T-helper 17 cell (primary cell): ENCODE data around the gene SUPT20HL2. TPM values are rescaled to one million over a fixed set of nuclear protein-coding genes. Genes with fewer than 3 reads are reported as not detected.

ENCODE experiments used
- ATAC-seq: fragments of 150-1000 bp; cut with Tn5 transposase; 2 replicates; pipeline ENCODE4 v1.10.0; 2021; ENCODE audit warnings: mild to moderate bottlenecking, moderate library complexity
- DNase-seq, 3 donors: peaks; one replicate each; pipeline versions ENCODE4 v3.0.0 to v3.0.0-alpha.2; 2020 to 2021
- H3K9me3 ChIP-seq: one replicate; pipeline ENCODE4 v1.7.0; 2013; ENCODE audit warnings: low read length, mild to moderate bottlenecking; ENCODE audit not compliant: control insufficient read depth, poor library complexity, severe bottlenecking
- H3K27ac Mint-ChIP-seq: one replicate; pipeline ENCODE4 v1.8.0; 2022; ENCODE audit warnings: mild to moderate bottlenecking, moderate library complexity, mixed read lengths
- H3K27me3 Mint-ChIP-seq: one replicate; pipeline ENCODE4 v1.8.0; 2022; ENCODE audit warnings: mixed read lengths
- H3K36me3 Mint-ChIP-seq: one replicate; pipeline ENCODE4 v1.8.0; 2022; ENCODE audit warnings: low read depth, mixed read lengths
- H3K4me1 Mint-ChIP-seq: one replicate; pipeline ENCODE4 v1.8.0; 2022; ENCODE audit warnings: mild to moderate bottlenecking, mixed read lengths
- H3K4me3 Mint-ChIP-seq: one replicate; pipeline ENCODE4 v1.8.0; 2022; ENCODE audit warnings: mild to moderate bottlenecking, moderate library complexity, mixed read lengths
- total RNA-seq, 4 donors: library from RNA in 2 of 4; stranded (reverse) in 2 of 4; gene quantifications; one replicate each; pipeline ENCODE4 v1.2.3 and lab custom pipeline; 2022 to 2026

SUPT20HL2 gene
- total RNA-seq, 2 donors from 2014 or later, result not detected

DNA sequence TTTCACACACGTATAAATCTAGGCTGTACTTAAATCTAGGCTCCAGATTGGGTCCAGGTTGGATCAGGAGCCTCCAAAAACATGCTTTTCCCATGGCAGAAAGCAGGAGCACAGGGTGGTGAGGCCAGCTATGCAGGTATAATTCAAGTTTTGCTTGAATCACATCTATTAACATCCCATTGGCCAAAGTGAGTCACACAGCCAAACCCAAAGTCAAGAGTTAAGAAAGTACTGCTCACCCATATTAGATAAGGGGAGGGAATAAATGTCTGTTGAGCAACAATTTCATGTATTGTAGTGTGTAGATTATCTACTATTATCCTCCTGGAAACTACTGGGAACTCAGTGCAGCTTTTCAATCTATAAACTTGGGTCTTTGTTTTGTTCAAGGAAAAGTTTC lies 12.8 kb downstream of the SUPT20HL2 start:
- peaks cover 4% of the 10 kb centered on the region for H3K27me3 Mint-ChIP-seq
- no peak overlapping the region for H3K27ac Mint-ChIP-seq
- ATAC-seq (no peak), DNase-seq (no peak)
- H3K9me3 ChIP-seq, result no peaks in the 10 kb centered on the region
- no peak overlapping the region for H3K4me3 Mint-ChIP-seq
- H3K36me3 Mint-ChIP-seq, result no peaks in the 10 kb centered on the region
- H3K4me1 Mint-ChIP-seq, result no peaks in the 10 kb centered on the region

DNA sequence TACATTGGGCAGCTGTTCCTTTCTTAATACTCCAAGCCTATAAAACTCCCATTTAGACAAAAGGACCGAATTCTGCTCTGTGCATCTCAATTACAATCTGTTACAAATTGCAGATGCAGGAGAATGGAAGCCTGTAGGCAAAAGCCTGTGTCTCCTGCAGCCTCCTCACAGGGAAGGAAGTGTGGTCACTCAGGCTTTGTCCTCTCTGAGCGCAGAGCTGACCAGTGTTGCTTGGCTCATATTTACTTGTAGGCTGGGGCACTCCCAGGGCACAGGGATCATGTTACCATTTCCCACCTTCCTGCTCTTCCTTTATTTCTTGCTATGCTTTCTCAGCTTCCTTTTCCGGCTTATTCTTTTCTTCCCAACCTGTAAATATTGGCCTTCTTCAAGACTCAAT lies 15.7 kb downstream of the SUPT20HL2 start:
- no peak overlapping the region for H3K4me3 Mint-ChIP-seq
- no peaks in the 10 kb centered on the region for H3K36me3 Mint-ChIP-seq
- no peak overlapping the region for H3K27ac Mint-ChIP-seq
- ATAC-seq (no peak), DNase-seq (no peak)
- no peaks in the 10 kb centered on the region for H3K9me3 ChIP-seq
- H3K27me3 Mint-ChIP-seq, result peaks cover 4% of the 10 kb centered on the region
- no peaks in the 10 kb centered on the region for H3K4me1 Mint-ChIP-seq

DNA sequence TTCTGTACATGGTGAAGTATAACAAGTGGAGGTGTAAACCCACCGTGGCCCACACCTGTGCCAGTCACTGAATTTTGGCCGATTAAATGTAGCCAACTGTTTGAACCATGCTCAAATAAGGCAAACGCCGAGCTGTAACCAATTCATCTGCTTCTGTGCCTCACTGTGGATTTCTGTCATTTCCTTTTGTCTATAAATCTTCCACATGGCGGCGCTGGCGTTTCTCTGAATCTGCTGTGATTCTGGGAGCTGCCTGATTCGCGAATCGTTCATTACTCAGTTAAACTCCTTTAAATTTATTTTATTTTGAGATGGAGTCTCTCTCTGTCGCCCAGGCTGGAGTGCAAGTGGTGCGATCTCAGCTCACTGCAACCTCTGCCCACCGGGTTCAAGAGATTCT lies 19.2 kb downstream of the SUPT20HL2 start:
- H3K27ac Mint-ChIP-seq, result no peak overlapping the region
- H3K4me3 Mint-ChIP-seq, result no peak overlapping the region
- DNase-seq, result no peak
- no peaks in the 10 kb centered on the region for H3K4me1 Mint-ChIP-seq
- no peak for ATAC-seq
- no peaks in the 10 kb centered on the region for H3K9me3 ChIP-seq
- H3K36me3 Mint-ChIP-seq, result no peaks in the 10 kb centered on the region
- peaks cover 4% of the 10 kb centered on the region for H3K27me3 Mint-ChIP-seq

DNA sequence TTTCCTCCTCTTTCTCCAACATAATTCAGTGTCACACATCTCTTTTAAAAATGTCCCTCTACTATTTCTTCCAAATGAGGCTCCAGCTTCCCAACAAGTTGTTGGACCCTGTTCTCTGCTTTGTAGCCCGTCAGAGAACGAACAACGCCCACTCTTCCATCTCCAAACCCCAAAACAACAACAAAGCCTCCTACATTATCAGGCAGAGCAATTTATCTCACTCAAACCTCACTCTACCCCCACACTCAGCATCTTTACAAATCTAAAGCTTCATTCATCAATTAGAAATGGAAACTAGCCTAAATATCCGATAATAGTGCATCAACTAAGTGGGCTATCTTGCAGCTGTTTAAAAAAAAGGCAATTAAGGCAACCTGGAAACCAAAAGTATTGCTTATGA lies 20.5 kb downstream of the SUPT20HL2 start:
- DNase-seq (no peak), ATAC-seq (no peak)
- H3K4me1 Mint-ChIP-seq, result no peaks in the 10 kb centered on the region
- no peaks in the 10 kb centered on the region for H3K36me3 Mint-ChIP-seq
- H3K27me3 Mint-ChIP-seq, result peaks cover 4% of the 10 kb centered on the region
- H3K27ac Mint-ChIP-seq, result no peak overlapping the region
- H3K9me3 ChIP-seq, result no peaks in the 10 kb centered on the region
- no peak overlapping the region for H3K4me3 Mint-ChIP-seq

DNA sequence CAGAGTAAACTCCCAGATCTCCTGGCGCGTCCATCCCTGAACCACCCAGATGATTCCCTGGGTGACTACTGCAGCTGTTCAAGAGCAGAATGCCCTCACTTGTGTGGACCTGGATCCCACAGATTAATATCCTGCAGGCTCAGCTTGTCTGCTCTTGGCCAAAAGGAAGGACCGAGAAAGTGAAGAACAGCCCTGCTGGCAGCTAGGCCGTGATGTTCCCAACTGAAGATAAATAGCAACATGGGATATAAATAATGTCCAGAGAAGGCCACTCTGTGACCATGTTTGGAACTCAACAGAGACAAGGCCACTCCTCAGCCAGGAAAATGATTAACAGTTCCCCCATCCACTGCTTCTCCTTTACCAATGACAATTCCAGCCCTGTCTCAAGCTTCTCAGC lies 21.5 kb downstream of the SUPT20HL2 start:
- DNase-seq (no peak), ATAC-seq (no peak)
- no peaks in the 10 kb centered on the region for H3K9me3 ChIP-seq
- H3K27me3 Mint-ChIP-seq, result no peaks in the 10 kb centered on the region
- no peaks in the 10 kb centered on the region for H3K4me1 Mint-ChIP-seq
- H3K4me3 Mint-ChIP-seq, result no peak overlapping the region
- H3K27ac Mint-ChIP-seq, result no peak overlapping the region
- no peaks in the 10 kb centered on the region for H3K36me3 Mint-ChIP-seq

DNA sequence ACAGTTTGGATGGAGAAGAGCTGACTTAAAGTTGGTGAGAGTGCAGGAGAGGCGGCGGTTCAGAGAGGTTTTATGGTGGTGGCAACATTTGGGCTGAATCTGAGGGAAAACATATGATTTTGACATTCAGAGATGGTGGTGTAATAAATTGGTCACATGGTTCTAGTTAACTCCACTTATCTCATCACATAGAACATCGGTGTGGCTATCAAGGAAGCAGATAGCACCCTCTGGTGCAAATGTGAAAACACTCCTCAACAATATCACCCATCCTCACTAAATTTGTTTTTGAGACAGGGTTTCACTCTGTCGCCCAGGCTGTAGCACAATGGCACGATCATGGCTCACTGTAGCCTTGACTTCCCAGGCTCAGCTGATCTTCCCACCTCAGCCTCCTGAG lies 28.8 kb downstream of the SUPT20HL2 start:
- H3K36me3 Mint-ChIP-seq, result no peaks in the 10 kb centered on the region
- ATAC-seq, result no peak
- H3K27ac Mint-ChIP-seq, result no peak overlapping the region
- no peaks in the 10 kb centered on the region for H3K9me3 ChIP-seq
- peaks cover 15% of the 10 kb centered on the region for H3K27me3 Mint-ChIP-seq
- H3K4me3 Mint-ChIP-seq, result no peak overlapping the region
- no peaks in the 10 kb centered on the region for H3K4me1 Mint-ChIP-seq
- no peak for DNase-seq

DNA sequence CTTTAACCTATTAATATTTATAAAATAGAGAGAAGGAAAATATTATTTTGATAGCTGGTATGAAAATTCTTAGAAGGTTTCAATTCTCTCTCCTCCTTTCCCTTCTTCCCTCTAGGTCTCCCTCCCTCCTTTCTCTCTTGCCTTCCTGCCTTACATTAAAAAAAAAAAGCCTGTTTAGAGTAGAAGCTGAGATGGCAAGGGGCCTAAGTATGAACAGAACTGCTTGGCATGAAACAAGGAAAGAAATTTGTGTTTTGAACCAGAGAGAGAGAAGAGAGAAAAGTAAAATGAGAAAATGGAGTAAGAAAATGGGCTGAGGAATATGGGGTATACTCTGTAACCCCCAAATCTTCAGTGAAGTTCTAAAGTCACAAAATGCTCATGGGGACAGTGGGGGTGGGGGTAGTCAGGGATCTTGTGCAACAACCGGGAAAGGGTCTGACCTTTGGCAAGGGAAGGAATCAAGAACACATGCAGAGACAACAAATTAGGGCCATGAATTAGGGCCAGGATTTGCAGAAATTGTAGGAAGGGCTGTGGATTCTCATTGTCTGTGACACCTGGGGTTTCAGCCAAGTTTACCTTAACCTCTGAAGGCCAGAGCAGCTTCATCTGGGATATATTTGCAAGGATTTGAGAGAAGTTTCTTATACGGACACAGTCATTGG lies 30.6 kb downstream of the SUPT20HL2 start:
- ATAC-seq, result no peak
- H3K27me3 Mint-ChIP-seq, result peaks cover 15% of the 10 kb centered on the region

DNA sequence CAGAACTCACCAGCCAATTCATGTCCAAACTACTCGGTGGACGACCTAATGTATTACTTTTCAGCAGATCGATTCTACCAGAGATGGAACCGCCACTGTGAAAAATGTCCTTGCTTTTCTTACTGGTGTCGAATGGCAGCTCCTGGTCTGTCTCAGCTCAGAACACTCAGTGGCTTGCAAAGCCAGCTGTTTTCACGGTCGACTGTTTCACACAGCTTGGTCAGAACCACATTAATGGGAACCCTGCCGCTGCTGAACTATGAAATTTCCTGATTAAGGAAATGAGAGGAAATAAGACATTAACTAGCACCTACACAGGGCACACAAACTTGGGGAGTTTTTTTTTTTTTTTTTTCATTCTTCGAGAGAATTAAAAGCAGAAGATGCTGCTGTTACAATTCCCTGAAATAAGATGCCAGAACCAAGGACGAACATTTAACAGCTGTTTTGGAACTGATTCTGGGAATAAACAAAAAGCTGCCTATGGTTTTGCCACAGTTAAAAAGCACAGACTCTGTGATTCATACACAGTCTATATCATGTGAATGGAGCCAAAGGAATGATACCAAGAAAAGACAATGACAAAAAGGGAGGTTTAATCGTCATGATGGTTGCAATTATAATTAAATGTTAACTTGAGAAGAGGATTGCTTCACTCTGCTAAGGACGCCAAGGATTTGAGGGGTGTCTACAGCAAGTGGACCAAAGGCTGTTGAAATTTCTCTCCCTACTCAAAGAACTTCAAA lies 31.3 kb downstream of the SUPT20HL2 start:
- Mint-ChIP-seq H3K4me3 (no peak overlapping the region), H3K36me3 (no peaks in the 10 kb centered on the region), H3K27ac (no peak overlapping the region), H3K4me1 (no peaks in the 10 kb centered on the region), H3K27me3 (peaks cover 16% of the 10 kb centered on the region)
- DNase-seq (no peak), ATAC-seq (no peak)
- H3K9me3 ChIP-seq, result no peaks in the 10 kb centered on the region

More for the DNA sequence above, 30.6 kb downstream of the SUPT20HL2 start:
- no peaks in the 10 kb centered on the region for H3K36me3 Mint-ChIP-seq
- DNase-seq, result no peak
- no peaks in the 10 kb centered on the region for H3K4me1 Mint-ChIP-seq
- no peaks in the 10 kb centered on the region for H3K9me3 ChIP-seq
- no peak overlapping the region for H3K27ac Mint-ChIP-seq
- no peak overlapping the region for H3K4me3 Mint-ChIP-seq

DNA sequence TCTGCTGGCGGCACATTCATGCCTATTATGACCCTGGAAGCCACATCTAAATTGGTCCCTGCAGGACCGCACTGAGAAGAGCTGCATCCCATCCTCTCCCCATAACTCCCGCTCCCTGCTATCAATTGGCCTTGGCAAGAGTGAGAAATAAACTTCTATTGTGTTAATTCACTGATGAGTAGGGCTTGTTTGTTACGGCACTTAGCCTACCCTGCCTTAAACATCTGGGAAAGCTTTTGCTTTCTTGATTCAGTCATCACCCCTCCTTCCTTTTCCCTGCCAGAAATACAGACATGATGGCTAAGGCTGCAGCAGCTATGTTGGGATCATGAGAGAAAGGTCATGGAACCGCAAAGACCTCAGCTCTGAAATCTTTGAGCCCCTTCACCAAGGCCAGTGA lies 36.5 kb downstream of the SUPT20HL2 start:
- H3K9me3 ChIP-seq, result no peaks in the 10 kb centered on the region
- no peak for ATAC-seq
- H3K4me3 Mint-ChIP-seq, result no peak overlapping the region
- peaks cover 11% of the 10 kb centered on the region for H3K27me3 Mint-ChIP-seq
- no peaks in the 10 kb centered on the region for H3K4me1 Mint-ChIP-seq
- H3K36me3 Mint-ChIP-seq, result no peaks in the 10 kb centered on the region
- DNase-seq, result no peak
- no peak overlapping the region for H3K27ac Mint-ChIP-seq

DNA sequence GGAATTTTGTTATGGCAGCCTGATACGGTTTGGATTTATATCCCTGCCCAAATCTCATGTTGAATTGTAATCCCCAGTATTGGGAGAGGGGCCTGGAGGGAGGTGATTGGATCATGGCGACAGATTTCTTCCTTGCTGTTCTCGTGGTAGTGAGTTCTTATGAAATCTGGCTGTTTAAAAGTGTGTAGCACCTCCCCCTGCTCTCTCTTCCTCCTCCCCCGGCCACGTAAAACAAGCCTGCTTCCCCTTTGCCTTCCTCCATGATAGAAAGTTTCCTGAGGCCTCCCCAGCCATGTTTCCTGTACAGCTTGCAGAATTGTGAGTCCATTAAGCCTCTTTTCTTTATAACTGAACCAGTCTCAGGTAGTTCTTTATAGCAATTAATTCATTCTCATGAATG lies 37.9 kb downstream of the SUPT20HL2 start:
- H3K36me3 Mint-ChIP-seq, result no peaks in the 10 kb centered on the region
- no peak overlapping the region for H3K27ac Mint-ChIP-seq
- H3K27me3 Mint-ChIP-seq, result peaks cover 11% of the 10 kb centered on the region

DNA sequence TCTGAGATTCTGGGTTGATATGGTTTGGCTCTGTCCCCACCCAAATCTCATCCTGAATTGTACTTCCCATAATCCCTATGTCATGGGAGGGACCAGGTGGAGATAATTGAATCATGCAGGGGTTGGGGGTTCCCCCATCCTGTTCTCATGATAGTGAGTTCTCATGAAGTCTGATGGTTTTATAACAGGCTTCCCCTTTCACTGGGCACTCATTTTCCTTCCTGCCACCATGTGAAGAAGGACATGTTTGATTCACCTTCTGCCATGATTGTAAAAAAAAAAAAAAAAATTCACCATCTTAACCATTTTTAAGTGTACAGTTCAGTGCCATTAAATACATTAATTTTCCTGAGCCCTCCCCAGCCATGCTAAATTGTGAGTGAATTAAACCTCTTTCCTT lies 42.6 kb downstream of the SUPT20HL2 start:
- Mint-ChIP-seq H3K27ac (no peak overlapping the region), H3K4me1 (no peaks in the 10 kb centered on the region)

More for the DNA sequence above, 37.9 kb downstream of the SUPT20HL2 start:
- no peaks in the 10 kb centered on the region for H3K4me1 Mint-ChIP-seq
- DNase-seq (no peak), ATAC-seq (no peak)
- H3K4me3 Mint-ChIP-seq, result no peak overlapping the region
- no peaks in the 10 kb centered on the region for H3K9me3 ChIP-seq

DNA sequence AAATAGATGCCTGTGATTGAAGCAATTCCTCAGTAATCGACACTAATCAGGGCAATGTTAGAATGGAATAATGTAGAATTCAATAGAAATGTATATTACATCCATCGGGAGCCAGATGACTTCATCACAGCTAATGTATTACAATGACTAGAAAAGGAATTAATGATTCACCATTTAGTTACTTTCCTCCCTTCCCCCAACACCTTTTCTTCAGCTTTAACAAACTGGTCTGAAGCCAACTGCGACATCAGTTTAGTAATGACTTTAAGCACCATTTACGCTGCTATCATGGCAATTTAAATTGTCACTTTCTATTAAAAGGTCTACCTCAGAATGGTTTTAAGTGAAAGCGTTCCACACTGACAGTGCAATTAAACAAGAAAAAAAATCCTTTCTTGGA lies 45.1 kb downstream of the SUPT20HL2 start:
- no peak for ATAC-seq
- DNase-seq, result no peak
- Mint-ChIP-seq H3K4me1 (peaks cover 4% of the 10 kb centered on the region), H3K27me3 (peaks cover 4% of the 10 kb centered on the region), H3K36me3 (no peaks in the 10 kb centered on the region), H3K4me3 (no peak overlapping the region), H3K27ac (no peak overlapping the region)
- no peaks in the 10 kb centered on the region for H3K9me3 ChIP-seq

More for the DNA sequence above, 42.6 kb downstream of the SUPT20HL2 start:
- Mint-ChIP-seq H3K27me3 (peaks cover 4% of the 10 kb centered on the region), H3K36me3 (no peaks in the 10 kb centered on the region), H3K4me3 (no peak overlapping the region)
- no peaks in the 10 kb centered on the region for H3K9me3 ChIP-seq
- no peak for DNase-seq
- ATAC-seq, result no peak

DNA sequence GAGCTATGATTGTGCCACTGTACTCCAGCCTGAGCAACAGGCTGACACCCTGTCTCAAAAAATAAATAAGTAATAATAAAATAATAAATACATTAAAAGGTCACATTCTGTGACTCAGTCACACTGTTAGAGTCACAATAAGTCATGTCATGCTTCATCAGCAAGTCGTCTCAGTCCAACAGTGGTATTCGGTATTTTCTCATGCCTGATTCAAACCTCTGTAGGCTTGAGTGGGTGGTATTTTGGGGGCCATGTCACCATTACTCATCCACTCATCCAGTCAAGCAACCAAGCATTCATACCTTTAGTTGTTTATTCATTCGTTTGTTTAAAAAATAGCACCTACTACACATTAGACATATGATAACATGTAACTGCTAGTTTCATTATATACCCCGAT lies 46.9 kb downstream of the SUPT20HL2 start:
- no peak overlapping the region for H3K27ac Mint-ChIP-seq
- H3K36me3 Mint-ChIP-seq, result no peaks in the 10 kb centered on the region
- no peak for DNase-seq
- H3K27me3 Mint-ChIP-seq, result peaks cover 1% of the 10 kb centered on the region
- no peak overlapping the region for H3K4me3 Mint-ChIP-seq
- no peak for ATAC-seq
- no peaks in the 10 kb centered on the region for H3K9me3 ChIP-seq
- peaks cover 7% of the 10 kb centered on the region for H3K4me1 Mint-ChIP-seq

DNA sequence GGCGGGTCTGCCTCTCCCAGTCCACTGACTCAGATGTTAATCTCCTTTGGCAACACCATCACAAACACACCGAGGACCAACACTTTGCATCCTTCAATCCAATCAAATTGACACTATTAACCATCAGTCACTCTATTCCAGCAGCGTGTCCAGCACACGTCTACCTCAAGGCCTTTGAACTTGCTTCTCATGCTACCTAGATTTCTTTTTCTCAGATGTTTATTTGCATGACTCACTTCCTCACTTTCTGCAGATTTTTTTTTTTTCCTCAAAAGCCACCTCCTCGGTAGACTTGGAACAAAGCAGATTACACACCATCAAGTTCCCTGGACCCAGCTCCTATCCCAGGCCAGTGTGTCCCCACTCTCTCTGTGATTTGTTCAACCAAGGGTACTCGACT lies 49.5 kb downstream of the SUPT20HL2 start:
- ATAC-seq (no peak), DNase-seq (no peak)
- no peaks in the 10 kb centered on the region for H3K9me3 ChIP-seq
- H3K36me3 Mint-ChIP-seq, result no peaks in the 10 kb centered on the region
- peaks cover 14% of the 10 kb centered on the region for H3K4me1 Mint-ChIP-seq
- H3K27me3 Mint-ChIP-seq, result no peaks in the 10 kb centered on the region
- H3K4me3 Mint-ChIP-seq, result no peak overlapping the region
- no peak overlapping the region for H3K27ac Mint-ChIP-seq
